HEK293T (cell line): Measurements from ENCODE around the gene LIFR.

Source experiments
- CTCF ChIA-PET: fragments of 350-600 bp; formaldehyde crosslinking; extraction: SDS; loops from one replicate; lab custom pipeline; 2021; ENCODE audit warnings: antibody characterized with exemption, inconsistent platforms; lab: Yijun Ruan, JAX
- POLR2A ChIA-PET: fragments of 350-600 bp; formaldehyde crosslinking; extraction: SDS; loops from one replicate; lab custom pipeline; 2020; ENCODE audit warnings: antibody characterized with exemption, inconsistent platforms; lab: Yijun Ruan, JAX
- DNase-seq: peaks from one replicate; pipeline ENCODE4 v3.0.0; 2012; ENCODE audit warnings: mixed read lengths; ENCODE audit errors: extremely low spot score
- ARNT ChIP-seq: fragments of 450-650 bp; IDR thresholded peaks from 2 replicates; pipeline ENCODE4 v1.6.1; 2017; ENCODE audit warnings: mild to moderate bottlenecking
- BHLHE40 ChIP-seq: fragments of 450-650 bp; IDR thresholded peaks from 2 replicates; pipeline ENCODE4 v1.6.1; 2016; ENCODE audit warnings: mild to moderate bottlenecking, moderate library complexity, borderline replicate concordance
- CTBP1 ChIP-seq: fragments of 450-650 bp; IDR thresholded peaks from 2 replicates; pipeline ENCODE4 v1.6.1; 2016; ENCODE audit warnings: borderline replicate concordance
- ELF4 ChIP-seq: fragments of 450-650 bp; IDR thresholded peaks from 2 replicates; pipeline ENCODE4 v1.6.1; 2017; ENCODE audit warnings: antibody characterized with exemption
- FOXA1 ChIP-seq: fragments of 450-650 bp; IDR thresholded peaks from 2 replicates; pipeline ENCODE4 v1.6.1; 2016; ENCODE audit warnings: mild to moderate bottlenecking
- FOXK2 ChIP-seq: fragments of 450-650 bp; IDR thresholded peaks from 2 replicates; pipeline ENCODE4 v1.6.1; 2016; ENCODE audit warnings: mild to moderate bottlenecking
- FOXM1 ChIP-seq: fragments of 450-650 bp; IDR thresholded peaks from 2 replicates; pipeline ENCODE4 v1.6.1; 2017; ENCODE audit warnings: mild to moderate bottlenecking, borderline replicate concordance
- HDGF ChIP-seq: fragments of 450-650 bp; IDR thresholded peaks from 2 replicates; pipeline ENCODE4 v1.6.1; 2017; ENCODE audit warnings: antibody characterized with exemption, borderline replicate concordance
- L3MBTL2 ChIP-seq: fragments of 450-650 bp; conservative IDR thresholded peaks from 2 replicates; pipeline ENCODE4 v1.6.1; 2016; ENCODE audit warnings: mild to moderate bottlenecking
- LEF1 ChIP-seq: fragments of 450-650 bp; IDR thresholded peaks from 2 replicates; pipeline ENCODE4 v1.6.1; 2017; ENCODE audit warnings: mild to moderate bottlenecking, borderline replicate concordance
- NFRKB ChIP-seq: fragments of 450-650 bp; IDR thresholded peaks from 2 replicates; pipeline ENCODE4 v1.6.1; 2016; ENCODE audit warnings: mild to moderate bottlenecking, moderate library complexity
- SP1 ChIP-seq: fragments of 450-650 bp; IDR thresholded peaks from 2 replicates; pipeline ENCODE4 v1.6.1; 2017
- SUZ12 ChIP-seq: fragments of 450-650 bp; IDR thresholded peaks from 2 replicates; pipeline ENCODE4 v1.6.1; 2016; ENCODE audit warnings: mild to moderate bottlenecking
- TARDBP ChIP-seq: fragments of 450-650 bp; IDR thresholded peaks from 2 replicates; pipeline ENCODE4 v1.6.1; 2016
- ZNF384 ChIP-seq: fragments of 450-650 bp; IDR thresholded peaks from 2 replicates; pipeline ENCODE4 v1.6.1; 2016
- TF ChIP-seq, protein P1 (sequence below): fragments of 450-650 bp; IDR thresholded peaks from 2 replicates; pipeline ENCODE4 v1.6.1; 2016

The LIFR gene

GRCh38 chr5:38531518-38531917 is 24.9 kb downstream of the LIFR start:
- DNase-seq: no peak
- TF ChIP-seq CTBP1: no peak
- TF ChIP-seq TARDBP: no peak
- no peak for TF ChIP-seq NFRKB
- TF ChIP-seq HDGF: no peak
- TF ChIP-seq, protein P1, sequence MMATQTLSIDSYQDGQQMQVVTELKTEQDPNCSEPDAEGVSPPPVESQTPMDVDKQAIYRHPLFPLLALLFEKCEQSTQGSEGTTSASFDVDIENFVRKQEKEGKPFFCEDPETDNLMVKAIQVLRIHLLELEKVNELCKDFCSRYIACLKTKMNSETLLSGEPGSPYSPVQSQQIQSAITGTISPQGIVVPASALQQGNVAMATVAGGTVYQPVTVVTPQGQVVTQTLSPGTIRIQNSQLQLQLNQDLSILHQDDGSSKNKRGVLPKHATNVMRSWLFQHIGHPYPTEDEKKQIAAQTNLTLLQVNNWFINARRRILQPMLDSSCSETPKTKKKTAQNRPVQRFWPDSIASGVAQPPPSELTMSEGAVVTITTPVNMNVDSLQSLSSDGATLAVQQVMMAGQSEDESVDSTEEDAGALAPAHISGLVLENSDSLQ: no peak
- TF ChIP-seq SUZ12: no peak
- TF ChIP-seq FOXA1: no peak
- no peak for TF ChIP-seq SP1
- TF ChIP-seq ZNF384: no peak
- TF ChIP-seq L3MBTL2: no peak
- TF ChIP-seq LEF1: no peak
- no peak for TF ChIP-seq BHLHE40
- POLR2A ChIA-PET: no interaction called here
- CTCF ChIA-PET: interaction anchor here (1.7 kb wide), 1 partner anchor 9 kb away, joined by 5 read pairs; no protein-coding TSS in a partner anchor

DNA sequence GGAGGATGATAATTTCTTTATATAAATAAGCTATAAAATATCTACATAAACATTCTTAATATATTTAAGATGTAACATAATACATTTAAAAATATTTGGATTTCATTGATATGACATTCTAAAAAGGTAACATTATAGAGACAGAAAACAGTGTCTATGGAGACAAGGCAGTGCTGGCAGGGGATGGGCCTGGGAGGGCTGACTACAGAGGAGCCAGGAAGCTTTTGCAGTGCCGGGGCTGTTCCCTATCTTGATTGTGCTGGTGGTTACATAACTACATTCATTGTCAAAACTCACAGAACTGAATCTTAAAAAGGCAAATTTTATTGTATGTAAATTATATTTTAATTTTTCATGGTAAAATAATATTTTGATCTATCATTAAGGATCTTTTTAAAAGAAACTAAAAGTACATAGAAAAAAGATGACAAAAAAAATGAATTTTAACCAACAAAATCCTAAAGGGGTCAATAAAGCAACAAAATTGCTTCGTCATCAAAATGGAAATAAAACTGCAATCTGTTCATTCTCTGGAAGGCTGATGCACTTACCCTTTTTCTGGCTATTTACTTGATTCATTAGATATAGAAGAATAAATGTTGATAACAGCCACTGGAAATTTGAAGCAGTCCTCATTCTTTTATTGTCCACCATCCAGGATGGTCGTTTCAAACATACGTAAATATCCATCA is 26.3 kb downstream of the LIFR start:
- TF ChIP-seq ZNF384: no peak
- TF ChIP-seq TARDBP: no peak
- TF ChIP-seq, protein P1: no peak
- TF ChIP-seq FOXK2: no peak
- no peak for TF ChIP-seq L3MBTL2
- no peak for TF ChIP-seq CTBP1
- no peak for TF ChIP-seq HDGF
- TF ChIP-seq LEF1: no peak
- TF ChIP-seq FOXA1: no peak
- TF ChIP-seq NFRKB: no peak
- TF ChIP-seq SUZ12: no peak
- no peak for TF ChIP-seq BHLHE40
- TF ChIP-seq ARNT: no peak
- TF ChIP-seq FOXM1: no peak
- TF ChIP-seq ELF4: no peak
- no peak for TF ChIP-seq SP1
- POLR2A ChIA-PET: no interaction called here
- CTCF ChIA-PET: interaction anchor here (1.7 kb wide), 1 partner anchor 10 kb away, joined by 5 read pairs; no protein-coding TSS in a partner anchor
- DNase-seq: no peak

DNA sequence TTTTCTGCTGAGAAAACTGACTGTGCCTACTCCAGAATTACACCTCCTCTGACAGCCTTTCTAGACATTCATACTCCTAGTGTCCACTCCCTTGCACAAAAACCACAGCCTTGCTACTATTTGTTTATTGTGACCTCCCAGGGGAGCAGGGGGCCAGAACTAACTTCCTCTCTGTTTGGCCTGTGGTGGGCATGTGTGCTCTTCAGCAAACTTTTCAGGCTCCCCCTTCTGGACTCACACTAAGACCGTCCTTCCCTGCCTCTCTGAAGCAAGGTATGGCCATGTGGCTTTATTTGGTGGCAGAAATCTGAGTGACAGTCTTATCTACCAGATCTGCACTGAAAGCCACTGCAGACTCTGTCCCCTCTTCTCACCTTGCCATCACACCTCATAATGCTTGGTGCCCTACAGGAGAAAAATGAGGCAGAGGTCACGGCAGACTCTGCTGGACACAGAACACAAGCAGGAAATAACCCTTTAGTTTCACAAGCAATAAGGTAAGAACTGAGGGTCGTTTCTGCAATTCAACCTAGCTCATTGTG is 28.2 kb downstream of the LIFR start:
- no peak for DNase-seq
- TF ChIP-seq BHLHE40 (no peak), NFRKB (no peak), FOXM1 (no peak), LEF1 (no peak), HDGF (no peak), SP1 (no peak), ZNF384 (no peak), TARDBP (no peak), L3MBTL2 (no peak), ARNT (no peak), ELF4 (no peak), FOXK2 (no peak), FOXA1 (no peak), SUZ12 (no peak)
- TF ChIP-seq, protein P1: no peak
- ChIA-PET CTCF (no interaction called here), POLR2A (no interaction called here)

GRCh38 chr5:38527475-38527874 is 29.0 kb downstream of the LIFR start:
- no peak for TF ChIP-seq HDGF
- no peak for TF ChIP-seq LEF1
- ChIA-PET POLR2A (no interaction called here), CTCF (interaction anchor here (0.6 to 1.3 kb wide), 2 partner anchors 38 to 142 kb away, joined by 3 read pairs; no protein-coding TSS in a partner anchor)
- DNase-seq: no peak

DNA sequence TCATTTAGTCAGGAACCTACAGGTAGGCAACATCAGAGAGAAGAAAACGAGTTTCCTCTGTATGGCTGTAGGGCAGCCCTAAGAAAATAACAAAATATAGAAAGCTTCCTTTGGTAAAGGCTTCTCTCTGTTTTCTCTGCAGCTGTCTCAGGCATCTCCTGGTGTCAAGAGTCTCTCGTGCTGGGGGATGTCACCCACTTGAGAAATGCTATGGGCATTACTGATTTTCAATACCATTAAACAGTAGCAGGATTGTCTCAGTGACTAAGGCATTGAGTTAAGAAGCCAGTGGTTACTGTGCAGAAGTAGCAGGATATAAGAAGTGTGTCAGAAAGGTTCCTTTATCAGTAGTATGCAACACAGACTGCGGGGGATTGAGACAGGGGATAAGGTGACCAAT is 32.4 kb downstream of the LIFR start:
- POLR2A ChIA-PET: interaction anchor here (1.5 kb wide), 1 partner anchor 17 kb away, joined by 3 read pairs; no protein-coding TSS in a partner anchor
- DNase-seq: no peak
- CTCF ChIA-PET: no interaction called here
- TF ChIP-seq, protein P1: no peak
- TF ChIP-seq ELF4: no peak
- TF ChIP-seq BHLHE40: no peak
- no peak for TF ChIP-seq CTBP1
- TF ChIP-seq TARDBP: no peak
- TF ChIP-seq SUZ12: no peak
- no peak for TF ChIP-seq FOXA1

- POLR2A ChIA-PET: no interaction called here
- TF ChIP-seq, protein P1: no peak
- no peak for TF ChIP-seq TARDBP
- TF ChIP-seq HDGF: no peak
- no peak for TF ChIP-seq FOXK2
- no peak for TF ChIP-seq ELF4
- TF ChIP-seq FOXM1: no peak
- TF ChIP-seq L3MBTL2: no peak
- TF ChIP-seq CTBP1: no peak
- no peak for TF ChIP-seq ARNT
- TF ChIP-seq FOXA1: no peak
- no peak for TF ChIP-seq LEF1
- TF ChIP-seq ZNF384: no peak
- no peak for DNase-seq
- CTCF ChIA-PET: no interaction called here
Observed at GRCh38 chr5:38519476-38519875, 37.0 kb downstream of the LIFR start.
